H9 (cell line): ENCODE data around the gene IGSF11. TPM values are rescaled to one million over a fixed set of nuclear protein-coding genes. Genes with fewer than 3 reads are reported as not detected.

Source experiments
- DNase-seq: peaks from one replicate; pipeline ENCODE4 v3.0.0-alpha.2; 2017
- H2AFZ ChIP-seq: one replicate; pipeline ENCODE4 v1.6.1; 2013; ENCODE audit warnings: mild to moderate bottlenecking, low read length, control low read depth, moderate library complexity
- H2AK5ac ChIP-seq: 2 replicates; pipeline ENCODE4 v1.6.1; 2013; ENCODE audit warnings: low read length, control low read depth, mixed read lengths; ENCODE audit not compliant: insufficient read length
- H2BK120ac ChIP-seq: one replicate; pipeline ENCODE4 v1.6.1; 2013; ENCODE audit warnings: low read depth, mild to moderate bottlenecking, low read length, control low read depth, inconsistent platforms; ENCODE audit not compliant: poor library complexity, severe bottlenecking
- H2BK12ac ChIP-seq: 2 replicates; pipeline ENCODE4 v1.6.1; 2013; ENCODE audit warnings: low read length, control low read depth, mixed read lengths, low read depth; ENCODE audit not compliant: insufficient read length
- H2BK15ac ChIP-seq: 2 replicates; pipeline ENCODE4 v1.6.1; 2013; ENCODE audit warnings: low read depth, low read length, control low read depth
- H2BK20ac ChIP-seq: one replicate; pipeline ENCODE4 v1.6.1; 2013; ENCODE audit warnings: low read depth, mild to moderate bottlenecking, low read length, control low read depth, inconsistent platforms; ENCODE audit not compliant: poor library complexity, severe bottlenecking
- H2BK5ac ChIP-seq: 2 replicates; pipeline ENCODE4 v1.6.1; 2013; ENCODE audit warnings: low read length, control low read depth, mixed read lengths; ENCODE audit not compliant: insufficient read length
- H3K14ac ChIP-seq: 2 replicates; pipeline ENCODE4 v1.6.1; 2013; ENCODE audit warnings: low read length, control low read depth; ENCODE audit not compliant: insufficient read depth
- H3K18ac ChIP-seq: 2 replicates; pipeline ENCODE4 v1.6.1; 2013; ENCODE audit warnings: low read depth, mild to moderate bottlenecking, mixed read lengths, low read length, control low read depth; ENCODE audit not compliant: insufficient read length
- H3K23ac ChIP-seq: 2 replicates; pipeline ENCODE4 v1.6.1; 2013; ENCODE audit warnings: low read length, control low read depth, mixed read lengths, low read depth; ENCODE audit not compliant: insufficient read length
- H3K23me2 ChIP-seq: 2 replicates; pipeline ENCODE4 v1.6.1; 2013; ENCODE audit warnings: low read depth, mild to moderate bottlenecking, mixed read lengths, low read length, control low read depth; ENCODE audit not compliant: insufficient read length, poor library complexity, severe bottlenecking
- H3K27ac ChIP-seq: 2 replicates; pipeline ENCODE4 v1.5.1; 2013; ENCODE audit warnings: low read length, control low read depth, mixed read lengths, low read depth; ENCODE audit not compliant: insufficient read length
- H3K27me3 ChIP-seq: 2 replicates; pipeline ENCODE4 v1.6.1; 2013; ENCODE audit warnings: low read length, control low read depth, inconsistent platforms; ENCODE audit not compliant: insufficient read depth
- H3K4ac ChIP-seq: 2 replicates; pipeline ENCODE4 v1.6.1; 2013; ENCODE audit warnings: low read depth, mild to moderate bottlenecking, control low read depth, inconsistent platforms, low read length, moderate library complexity
- H3K4me1 ChIP-seq: 2 replicates; pipeline ENCODE4 v1.6.1; 2013; ENCODE audit warnings: low read length, control low read depth, inconsistent platforms; ENCODE audit not compliant: insufficient read depth
- H3K4me2 ChIP-seq: 2 replicates; pipeline ENCODE4 v1.6.1; 2013; ENCODE audit warnings: low read length, control low read depth, mixed read lengths; ENCODE audit not compliant: insufficient read length, insufficient read depth
- H3K56ac ChIP-seq: 2 replicates; pipeline ENCODE4 v1.6.1; 2013; ENCODE audit warnings: low read depth, mild to moderate bottlenecking, mixed read lengths, low read length, control low read depth; ENCODE audit not compliant: insufficient read length
- H3K79me1 ChIP-seq: 2 replicates; pipeline ENCODE4 v1.6.1; 2013; ENCODE audit warnings: low read depth, mild to moderate bottlenecking, moderate library complexity, low read length, control low read depth, inconsistent platforms; ENCODE audit not compliant: insufficient read depth, poor library complexity, severe bottlenecking
- H3K79me2 ChIP-seq: 2 replicates; pipeline ENCODE4 v1.6.1; 2013; ENCODE audit warnings: low read length, control low read depth, inconsistent platforms; ENCODE audit not compliant: insufficient read depth
- H3K9ac ChIP-seq: 2 replicates; pipeline ENCODE4 v1.6.1; 2013; ENCODE audit warnings: low read length, control low read depth, mixed read lengths; ENCODE audit not compliant: insufficient read length; ENCODE audit errors: extremely low read depth
- H3K9me3 ChIP-seq: one replicate; pipeline ENCODE4 v1.6.1; 2013; ENCODE audit warnings: low read depth, low read length, inconsistent platforms; ENCODE audit not compliant: control insufficient read depth
- H3T11ph ChIP-seq: one replicate; pipeline ENCODE4 v1.6.1; 2013; ENCODE audit warnings: mild to moderate bottlenecking, low read length, control low read depth, inconsistent platforms
- H4K20me1 ChIP-seq: one replicate; pipeline ENCODE4 v1.6.1; 2013; ENCODE audit not compliant: control insufficient read depth, insufficient read length, insufficient read depth
- H4K5ac ChIP-seq: 2 replicates; pipeline ENCODE4 v1.6.1; 2013; ENCODE audit warnings: low read depth, mild to moderate bottlenecking, mixed read lengths, low read length, control low read depth; ENCODE audit not compliant: insufficient read length
- H4K8ac ChIP-seq: replicated peaks from 2 replicates; pipeline ENCODE4 v1.6.1; 2013; ENCODE audit warnings: low read length, control low read depth, mixed read lengths, low read depth; ENCODE audit not compliant: insufficient read length
- H4K91ac ChIP-seq: 2 replicates; pipeline ENCODE4 v1.6.1; 2013; ENCODE audit warnings: low read depth, mild to moderate bottlenecking, moderate library complexity, mixed read lengths, low read length, control low read depth; ENCODE audit not compliant: insufficient read length
- H3K27ac Mint-ChIP-seq, 3 experiments: 2 replicates in 2 of 3; 3 replicates in 1 of 3; pipeline ENCODE4 v1.8.0; 2020 to 2021; ENCODE audit warnings: mixed read lengths in 3 of 3, mild to moderate bottlenecking in 1 of 3, moderate library complexity in 1 of 3
- H3K27me3 Mint-ChIP-seq: 2 replicates; pipeline ENCODE4 v1.8.0; 2021; ENCODE audit warnings: low read depth, mild to moderate bottlenecking, moderate library complexity, mixed read lengths
- H3K36me3 Mint-ChIP-seq, 3 experiments: 2 replicates in 2 of 3; 3 replicates in 1 of 3; pipeline ENCODE4 v1.8.0; 2020 to 2021; ENCODE audit warnings: low read depth in 3 of 3, mixed read lengths in 3 of 3; ENCODE audit not compliant: insufficient read depth in 1 of 3
- H3K4me1 Mint-ChIP-seq, 2 experiments: 2 replicates each; pipeline ENCODE4 v1.8.0; 2020; ENCODE audit warnings: mixed read lengths in 2 of 2
- H3K4me3 Mint-ChIP-seq, 2 experiments: 2 replicates in 1 of 2; 3 replicates in 1 of 2; pipeline ENCODE4 v1.8.0; 2020 to 2021; ENCODE audit warnings: mild to moderate bottlenecking in 2 of 2, mixed read lengths in 2 of 2, moderate library complexity in 1 of 2
- H3K9me3 Mint-ChIP-seq, 2 experiments: 2 replicates in 1 of 2; 3 replicates in 1 of 2; pipeline ENCODE4 v1.8.0; 2020; ENCODE audit warnings: mild to moderate bottlenecking in 2 of 2, mixed read lengths in 2 of 2, moderate library complexity in 1 of 2
- WGBS: extraction: QIAGEN DNeasy Blood & Tissue Kit; methylation state at CpG from one replicate; pipeline ENCODE4 v1.1.7; 2013; ENCODE audit warnings: missing lambda C conversion rate, low lambda C conversion rate, mixed read lengths; ENCODE audit not compliant: insufficient read length; ENCODE audit errors: extremely low coverage; 5-methylcytosine and 5-hydroxymethylcytosine counted together
- total RNA-seq: library from RNA; stranded (reverse); gene quantifications from 2 replicates; pipeline ENCODE4 v1.2.1, GENCODE V29; 2021
- TF ChIP-seq, protein P1 (sequence below): fragments of 200-600 bp; sonication (generic); conservative IDR thresholded peaks from 3 replicates; pipeline ENCODE4 v1.8.0; 2021; ENCODE audit warnings: antibody characterized with exemption, mild to moderate bottlenecking

IGSF11 gene
- total RNA-seq, 1 experiment from 2014 or later, result 1.6 TPM

DNA sequence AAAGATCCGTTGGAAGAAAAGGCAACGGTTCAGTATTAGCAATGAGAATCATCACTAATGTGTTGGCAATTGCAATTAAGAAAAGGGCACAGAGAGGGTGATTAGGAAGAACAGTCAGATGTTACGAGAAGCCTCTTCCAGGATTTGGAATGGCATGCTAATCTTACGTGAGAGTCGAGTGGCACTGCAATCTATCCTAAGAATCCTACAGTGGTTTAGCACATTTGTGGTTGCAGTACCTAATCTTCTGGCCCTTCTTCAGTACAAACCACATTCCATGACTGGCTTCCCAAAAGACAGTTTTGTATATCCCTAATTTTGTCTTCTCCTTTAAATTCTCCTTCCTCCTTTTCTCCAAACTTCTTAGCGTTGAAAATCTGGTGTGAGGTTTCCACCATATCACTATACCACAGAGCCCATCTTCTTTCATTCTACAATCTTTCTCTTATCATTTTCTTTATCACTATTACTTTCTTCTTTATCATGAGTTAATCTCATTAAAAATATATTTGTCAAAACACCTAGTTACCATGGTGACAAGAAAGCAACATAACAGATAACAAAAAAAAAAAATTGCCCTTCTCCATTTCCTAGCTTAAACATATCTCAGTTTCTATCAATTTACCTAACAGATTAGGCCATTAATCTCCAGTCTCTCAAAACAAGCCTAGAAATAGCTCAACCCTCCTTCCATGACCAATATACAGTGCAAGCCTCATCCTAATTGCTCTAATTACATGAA lies 60.1 kb downstream of the IGSF11 start:
- no peak overlapping the region for H4K5ac ChIP-seq
- no peaks in the 10 kb centered on the region for H4K20me1 ChIP-seq
- H3K79me1 ChIP-seq, result no peaks in the 10 kb centered on the region
- H4K8ac ChIP-seq, result no peak overlapping the region
- no peaks in the 10 kb centered on the region for H3K36me3 Mint-ChIP-seq
- H3K18ac ChIP-seq, result no peak overlapping the region
- H3K79me2 ChIP-seq, result no peaks in the 10 kb centered on the region
- no peak overlapping the region for H3K4me2 ChIP-seq
- H2BK12ac ChIP-seq, result no peak overlapping the region
- WGBS, result no CpG with 5 or more reads among the region's 6 CpGs
- H3K27me3 ChIP-seq, result no peaks in the 10 kb centered on the region
- H2BK20ac ChIP-seq, result no peak overlapping the region
- H3K9ac ChIP-seq, result no peak overlapping the region
- no peak overlapping the region for H3K56ac ChIP-seq
- no peak overlapping the region for H3K27ac Mint-ChIP-seq
- no peak overlapping the region for H2BK120ac ChIP-seq
- H3K27ac ChIP-seq, result no peak overlapping the region
- no peak overlapping the region for H2AK5ac ChIP-seq
- H3T11ph ChIP-seq, result no peak overlapping the region
- H3K27me3 Mint-ChIP-seq, result no peaks in the 10 kb centered on the region
- H3K4ac ChIP-seq, result no peak overlapping the region
- no peak overlapping the region for H2AFZ ChIP-seq
- TF ChIP-seq, protein P1, sequence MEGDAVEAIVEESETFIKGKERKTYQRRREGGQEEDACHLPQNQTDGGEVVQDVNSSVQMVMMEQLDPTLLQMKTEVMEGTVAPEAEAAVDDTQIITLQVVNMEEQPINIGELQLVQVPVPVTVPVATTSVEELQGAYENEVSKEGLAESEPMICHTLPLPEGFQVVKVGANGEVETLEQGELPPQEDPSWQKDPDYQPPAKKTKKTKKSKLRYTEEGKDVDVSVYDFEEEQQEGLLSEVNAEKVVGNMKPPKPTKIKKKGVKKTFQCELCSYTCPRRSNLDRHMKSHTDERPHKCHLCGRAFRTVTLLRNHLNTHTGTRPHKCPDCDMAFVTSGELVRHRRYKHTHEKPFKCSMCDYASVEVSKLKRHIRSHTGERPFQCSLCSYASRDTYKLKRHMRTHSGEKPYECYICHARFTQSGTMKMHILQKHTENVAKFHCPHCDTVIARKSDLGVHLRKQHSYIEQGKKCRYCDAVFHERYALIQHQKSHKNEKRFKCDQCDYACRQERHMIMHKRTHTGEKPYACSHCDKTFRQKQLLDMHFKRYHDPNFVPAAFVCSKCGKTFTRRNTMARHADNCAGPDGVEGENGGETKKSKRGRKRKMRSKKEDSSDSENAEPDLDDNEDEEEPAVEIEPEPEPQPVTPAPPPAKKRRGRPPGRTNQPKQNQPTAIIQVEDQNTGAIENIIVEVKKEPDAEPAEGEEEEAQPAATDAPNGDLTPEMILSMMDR, result no peak
- H3K23me2 ChIP-seq, result no peaks in the 10 kb centered on the region
- no peaks in the 10 kb centered on the region for H3K4me1 ChIP-seq
- H3K14ac ChIP-seq, result no peak overlapping the region
- H3K4me3 Mint-ChIP-seq, result no peak overlapping the region
- H3K4me1 Mint-ChIP-seq, result peaks cover 8 to 10% of the 10 kb centered on the region in 2 experiments
- no peaks in the 10 kb centered on the region for H3K9me3 Mint-ChIP-seq
- H4K91ac ChIP-seq, result no peak overlapping the region
- DNase-seq, result no peak
- H2BK15ac ChIP-seq, result no peak overlapping the region
- no peak overlapping the region for H3K23ac ChIP-seq
- no peaks in the 10 kb centered on the region for H3K9me3 ChIP-seq
- H2BK5ac ChIP-seq, result no peak overlapping the region
